Nephron (organoid): ENCODE measurements around the gene SIK3.

ENCODE experiments used
- H3K27ac Mint-ChIP-seq, 3 experiments: 2 replicates each; pipeline ENCODE4 v1.8.0; 2020; ENCODE audit warnings: mixed read lengths in 3 of 3, mild to moderate bottlenecking in 2 of 3, moderate library complexity in 1 of 3
- H3K27me3 Mint-ChIP-seq: 2 replicates; pipeline ENCODE4 v1.8.0; 2021; ENCODE audit warnings: low read depth, mild to moderate bottlenecking, moderate library complexity, mixed read lengths
- H3K36me3 Mint-ChIP-seq: 2 replicates; pipeline ENCODE4 v1.8.0; 2020; ENCODE audit warnings: low read depth, mixed read lengths
- H3K4me1 Mint-ChIP-seq: 2 replicates; pipeline ENCODE4 v1.8.0; 2020; ENCODE audit warnings: mixed read lengths
- H3K4me3 Mint-ChIP-seq, 3 experiments: 2 replicates each; pipeline ENCODE4 v1.8.0; 2020; ENCODE audit warnings: mild to moderate bottlenecking in 3 of 3, mixed read lengths in 3 of 3, moderate library complexity in 2 of 3
- H3K9me3 Mint-ChIP-seq: 2 replicates; pipeline ENCODE4 v1.8.0; 2020; ENCODE audit warnings: mixed read lengths
- CTCF ChIP-seq, 3 experiments: fragments of 200-600 bp; sonication (generic); IDR thresholded peaks; one replicate each; pipeline ENCODE4 v1.5.0; 2021; ENCODE audit warnings: antibody characterized with exemption in 3 of 3; ENCODE audit not compliant: unreplicated experiment in 3 of 3

Gene SIK3

DNA sequence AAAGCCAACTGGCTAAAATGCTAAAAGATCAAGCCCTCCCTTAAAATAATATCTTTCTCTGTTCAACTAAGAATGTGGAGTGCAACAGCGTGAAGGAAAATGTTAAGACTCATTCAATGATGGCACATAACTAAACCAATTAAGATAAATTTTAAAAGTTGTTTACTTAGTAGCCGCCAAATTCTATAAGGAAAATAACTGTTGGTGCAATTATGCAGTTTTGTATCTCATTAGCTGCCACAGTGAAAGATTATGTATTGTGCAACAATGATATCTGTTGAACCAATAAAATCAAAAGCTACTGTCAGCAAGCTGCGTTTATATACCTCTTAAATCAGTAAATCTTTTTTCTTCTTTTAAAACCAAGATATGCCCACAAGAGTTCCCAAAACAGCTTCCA is 55.5 kb downstream of the SIK3 start:
- H3K27me3 Mint-ChIP-seq: no peaks in the 10 kb centered on the region
- H3K4me1 Mint-ChIP-seq: peaks cover 57% of the 10 kb centered on the region
- H3K9me3 Mint-ChIP-seq: no peaks in the 10 kb centered on the region
- TF ChIP-seq CTCF (IDR thresholded peaks at IDR 0.05; ENCODE audit: unreplicated experiment in 3 of 3): no peak
- H3K36me3 Mint-ChIP-seq: no peaks in the 10 kb centered on the region
- H3K4me3 Mint-ChIP-seq: no peak overlapping the region
- no peak overlapping the region for H3K27ac Mint-ChIP-seq

DNA sequence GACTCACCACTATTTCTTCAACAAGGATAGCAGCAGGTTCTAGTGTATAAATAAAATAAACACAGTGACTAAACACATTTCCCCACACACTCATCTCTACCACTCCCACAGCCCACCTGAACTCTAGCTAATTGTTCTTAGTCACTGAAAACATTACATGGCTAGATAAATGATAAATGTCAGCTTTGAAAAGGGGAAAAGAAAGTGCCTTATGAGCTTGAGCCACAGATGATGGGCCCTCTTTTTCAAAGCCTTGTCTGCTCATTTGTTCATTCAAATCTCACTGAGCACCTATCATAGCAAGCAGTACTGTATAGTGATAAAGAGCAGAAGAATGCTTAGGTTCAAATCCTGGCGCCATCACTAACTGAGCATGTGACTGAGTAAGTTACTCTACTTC is 58.3 kb downstream of the SIK3 start:
- Mint-ChIP-seq H3K4me1 (peaks cover 53% of the 10 kb centered on the region), H3K36me3 (no peaks in the 10 kb centered on the region), H3K9me3 (no peaks in the 10 kb centered on the region), H3K27ac (peak overlapping the region in 1 of 3 experiments; percentile 4), H3K4me3 (no peak overlapping the region), H3K27me3 (no peaks in the 10 kb centered on the region)
- no peak for TF ChIP-seq CTCF (IDR thresholded peaks at IDR 0.05; ENCODE audit: unreplicated experiment in 3 of 3)

GRCh38 chr11:117039270-117039669 is 59.0 kb downstream of the SIK3 start:
- H3K9me3 Mint-ChIP-seq: no peaks in the 10 kb centered on the region
- H3K4me1 Mint-ChIP-seq: peaks cover 48% of the 10 kb centered on the region

DNA sequence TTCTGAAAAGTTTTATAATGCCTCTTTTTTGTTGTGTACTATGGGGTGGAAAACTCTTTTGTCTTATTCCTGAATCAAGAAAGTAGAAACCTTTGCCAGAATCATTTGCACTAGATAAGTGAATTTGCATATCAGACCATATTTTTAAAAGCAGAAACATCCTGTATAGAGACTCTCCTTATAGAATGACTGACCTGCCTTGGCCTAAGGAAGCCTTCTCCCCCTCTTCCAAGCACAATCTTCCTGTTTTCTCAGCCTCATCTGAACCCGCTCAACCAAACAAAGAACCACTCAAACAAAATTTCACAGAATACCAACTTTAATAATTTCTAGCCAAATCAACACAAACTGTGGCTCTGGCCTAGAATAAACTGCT is 60.3 kb downstream of the SIK3 start:
- H3K36me3 Mint-ChIP-seq: no peaks in the 10 kb centered on the region
- TF ChIP-seq CTCF (IDR thresholded peaks at IDR 0.05; ENCODE audit: unreplicated experiment in 3 of 3): no peak

More at GRCh38 chr11:117039270-117039669, 59.0 kb downstream of the SIK3 start:
- H3K4me3 Mint-ChIP-seq: no peak overlapping the region
- no peaks in the 10 kb centered on the region for H3K27me3 Mint-ChIP-seq
- TF ChIP-seq CTCF (IDR thresholded peaks at IDR 0.05; ENCODE audit: unreplicated experiment in 3 of 3): no peak
- H3K36me3 Mint-ChIP-seq: no peaks in the 10 kb centered on the region
- no peak overlapping the region for H3K27ac Mint-ChIP-seq

DNA sequence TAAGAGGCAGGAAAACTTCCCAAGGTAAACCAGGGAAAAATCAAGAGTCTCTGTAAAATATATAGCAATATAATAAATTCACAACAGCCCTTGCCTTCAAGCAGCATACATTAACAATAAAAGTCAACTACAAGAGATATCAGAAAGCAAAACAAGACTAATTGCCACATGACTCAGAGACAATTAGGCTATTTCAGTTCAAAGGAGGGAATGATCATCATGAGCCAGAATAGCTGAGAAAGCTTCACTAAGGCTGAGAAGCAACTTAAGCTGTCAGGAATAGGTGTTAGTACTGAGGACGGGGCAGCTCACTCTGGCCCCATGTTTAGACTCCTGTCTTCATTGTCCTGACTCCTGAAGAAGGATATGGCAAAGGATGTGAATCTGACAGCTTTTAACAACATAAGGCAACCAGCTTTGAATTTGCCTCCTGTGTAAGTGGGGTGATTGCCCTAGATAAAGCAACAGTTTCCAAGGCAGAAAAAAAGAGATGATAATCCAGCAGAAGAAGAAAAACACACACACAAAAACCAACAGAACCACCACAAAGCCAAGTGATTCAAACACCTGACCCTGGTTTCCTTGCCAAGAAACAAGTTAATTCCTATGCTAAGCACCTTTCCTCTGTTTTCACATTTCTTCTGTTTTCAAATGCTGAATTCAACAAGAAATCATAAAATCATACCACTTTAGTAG is 60.8 kb downstream of the SIK3 start:
- H3K4me1 Mint-ChIP-seq: peaks cover 39% of the 10 kb centered on the region
- no peaks in the 10 kb centered on the region for H3K27me3 Mint-ChIP-seq
- no peaks in the 10 kb centered on the region for H3K36me3 Mint-ChIP-seq
- peak overlapping the region; percentile 14 to 54 (median 50) for H3K27ac Mint-ChIP-seq
- H3K4me3 Mint-ChIP-seq: no peak overlapping the region
- TF ChIP-seq CTCF (IDR thresholded peaks at IDR 0.05; ENCODE audit: unreplicated experiment in 3 of 3): no peak
- no peaks in the 10 kb centered on the region for H3K9me3 Mint-ChIP-seq

More for the DNA sequence above, 60.3 kb downstream of the SIK3 start:
- Mint-ChIP-seq H3K9me3 (no peaks in the 10 kb centered on the region), H3K27ac (peak overlapping the region; percentile 9 to 54 (median 50)), H3K4me1 (peaks cover 42% of the 10 kb centered on the region), H3K4me3 (no peak overlapping the region), H3K27me3 (no peaks in the 10 kb centered on the region)

GRCh38 chr11:117034901-117035300 is 63.3 kb downstream of the SIK3 start:
- H3K36me3 Mint-ChIP-seq: no peaks in the 10 kb centered on the region
- no peak overlapping the region for H3K27ac Mint-ChIP-seq
- H3K27me3 Mint-ChIP-seq: no peaks in the 10 kb centered on the region

More at GRCh38 chr11:117034901-117035300, 63.3 kb downstream of the SIK3 start:
- no peaks in the 10 kb centered on the region for H3K9me3 Mint-ChIP-seq
- peaks cover 24% of the 10 kb centered on the region for H3K4me1 Mint-ChIP-seq
- TF ChIP-seq CTCF (IDR thresholded peaks at IDR 0.05; ENCODE audit: unreplicated experiment in 3 of 3): no peak
- no peak overlapping the region for H3K4me3 Mint-ChIP-seq
